ENCODE data around the gene HEY2.
A peak's percentile ranks its signal among the peaks of the same experiment; 100 is the strongest.

Gene HEY2

GRCh38 chr6:125733516-125734300 is 15.7 kb upstream of the HEY2 start:
- Mint-ChIP-seq H3K4me3 (no peak overlapping the region), H3K27ac (no peak overlapping the region), H3K9me3 (no peaks in the 10 kb centered on the region), H3K36me3 (no peaks in the 10 kb centered on the region), H3K27me3 (peaks cover 28% of the 10 kb centered on the region), H3K4me1 (no peaks in the 10 kb centered on the region)

- Mint-ChIP-seq H3K4me1 (no peaks in the 10 kb centered on the region), H3K27ac (no peak overlapping the region), H3K4me3 (no peak overlapping the region), H3K9me3 (no peaks in the 10 kb centered on the region), H3K27me3 (peaks cover 29% of the 10 kb centered on the region), H3K36me3 (no peaks in the 10 kb centered on the region)
Observed at GRCh38 chr6:125738276-125738675, 11.2 kb upstream of the HEY2 start.

GRCh38 chr6:125739364-125739763 is 10.1 kb upstream of the HEY2 start:
- Mint-ChIP-seq H3K9me3 (no peaks in the 10 kb centered on the region), H3K27me3 (peaks cover 26% of the 10 kb centered on the region), H3K36me3 (no peaks in the 10 kb centered on the region), H3K4me3 (no peak overlapping the region), H3K27ac (no peak overlapping the region), H3K4me1 (no peaks in the 10 kb centered on the region)

- Mint-ChIP-seq H3K27ac (no peak overlapping the region), H3K4me3 (no peak overlapping the region), H3K9me3 (no peaks in the 10 kb centered on the region), H3K27me3 (peaks cover 33% of the 10 kb centered on the region), H3K36me3 (no peaks in the 10 kb centered on the region), H3K4me1 (peaks cover 4% of the 10 kb centered on the region)
Observed at GRCh38 chr6:125741336-125741735, 8.1 kb upstream of the HEY2 start.

- Mint-ChIP-seq H3K27me3 (peaks cover 35% of the 10 kb centered on the region), H3K9me3 (no peaks in the 10 kb centered on the region), H3K27ac (no peak overlapping the region), H3K4me1 (peaks cover 11% of the 10 kb centered on the region), H3K4me3 (no peak overlapping the region), H3K36me3 (no peaks in the 10 kb centered on the region)
Observed at GRCh38 chr6:125742024-125742423, 7.4 kb upstream of the HEY2 start.

- no peaks in the 10 kb centered on the region for H3K36me3 Mint-ChIP-seq
- no peaks in the 10 kb centered on the region for H3K9me3 Mint-ChIP-seq
- H3K4me3 Mint-ChIP-seq, result no peak overlapping the region
- no peak overlapping the region for H3K27ac Mint-ChIP-seq
- peaks cover 11% of the 10 kb centered on the region for H3K4me1 Mint-ChIP-seq
- H3K27me3 Mint-ChIP-seq, result peaks cover 33% of the 10 kb centered on the region
Observed at GRCh38 chr6:125742464-125743120, 6.8 kb upstream of the HEY2 start.

GRCh38 chr6:125743604-125744003 is 5.8 kb upstream of the HEY2 start:
- H3K36me3 Mint-ChIP-seq, result no peaks in the 10 kb centered on the region
- peaks cover 30% of the 10 kb centered on the region for H3K27me3 Mint-ChIP-seq
- H3K27ac Mint-ChIP-seq, result no peak overlapping the region
- H3K4me1 Mint-ChIP-seq, result peaks cover 11% of the 10 kb centered on the region
- no peaks in the 10 kb centered on the region for H3K9me3 Mint-ChIP-seq
- H3K4me3 Mint-ChIP-seq, result no peak overlapping the region

GRCh38 chr6:125745281-125746018 is 4.0 kb upstream of the HEY2 start:
- Mint-ChIP-seq H3K9me3 (no peaks in the 10 kb centered on the region), H3K4me3 (no peak overlapping the region), H3K27me3 (peaks cover 31% of the 10 kb centered on the region), H3K27ac (no peak overlapping the region), H3K4me1 (peaks cover 20% of the 10 kb centered on the region), H3K36me3 (no peaks in the 10 kb centered on the region)

- peaks cover 24% of the 10 kb centered on the region for H3K4me1 Mint-ChIP-seq
- no peaks in the 10 kb centered on the region for H3K36me3 Mint-ChIP-seq
- H3K9me3 Mint-ChIP-seq, result no peaks in the 10 kb centered on the region
- H3K27ac Mint-ChIP-seq, result no peak overlapping the region
- H3K4me3 Mint-ChIP-seq, result peak overlapping the region; percentile 93
- peaks cover 34% of the 10 kb centered on the region for H3K27me3 Mint-ChIP-seq
Observed at GRCh38 chr6:125746019-125746414, 3.4 kb upstream of the HEY2 start.

GRCh38 chr6:125746731-125747588 is 2.5 kb upstream of the HEY2 start:
- H3K27me3 Mint-ChIP-seq, result peaks cover 39% of the 10 kb centered on the region
- H3K27ac Mint-ChIP-seq, result peak overlapping the region; percentile 65
- peak overlapping the region; percentile 93 for H3K4me3 Mint-ChIP-seq
- peaks cover 32% of the 10 kb centered on the region for H3K4me1 Mint-ChIP-seq
- H3K9me3 Mint-ChIP-seq, result no peaks in the 10 kb centered on the region
- H3K36me3 Mint-ChIP-seq, result no peaks in the 10 kb centered on the region

- Mint-ChIP-seq H3K4me1 (peaks cover 32% of the 10 kb centered on the region), H3K27me3 (peaks cover 35% of the 10 kb centered on the region), H3K27ac (no peak overlapping the region), H3K36me3 (no peaks in the 10 kb centered on the region), H3K9me3 (no peaks in the 10 kb centered on the region), H3K4me3 (peak overlapping the region; percentile 93)
Observed at GRCh38 chr6:125747589-125748405, 1.6 kb upstream of the HEY2 start.

GRCh38 chr6:125748406-125749172 is 843 bp upstream of the HEY2 start:
- H3K9me3 Mint-ChIP-seq, result no peaks in the 10 kb centered on the region
- peaks cover 34% of the 10 kb centered on the region for H3K27me3 Mint-ChIP-seq
- H3K36me3 Mint-ChIP-seq, result no peaks in the 10 kb centered on the region
- peak overlapping the region; percentile 88 for H3K27ac Mint-ChIP-seq
- peak overlapping the region; percentile 87 for H3K4me3 Mint-ChIP-seq
- peaks cover 35% of the 10 kb centered on the region for H3K4me1 Mint-ChIP-seq

- peaks cover 35% of the 10 kb centered on the region for H3K4me1 Mint-ChIP-seq
- H3K36me3 Mint-ChIP-seq, result no peaks in the 10 kb centered on the region
- no peaks in the 10 kb centered on the region for H3K9me3 Mint-ChIP-seq
- peak overlapping the region; percentile 87 for H3K27ac Mint-ChIP-seq
- H3K27me3 Mint-ChIP-seq, result peaks cover 30% of the 10 kb centered on the region
- peak overlapping the region; percentile 92 for H3K4me3 Mint-ChIP-seq
Observed at GRCh38 chr6:125749865-125750691, 646 bp downstream of the HEY2 start.
